ENCODE data around the gene NARF. TPM values are rescaled to one million over a fixed set of nuclear protein-coding genes. Genes with fewer than 3 reads are reported as not detected.
"Not testable (repeated sequence)": the region's sequence is repeated elsewhere in the genome, so short reads cannot be mapped to it uniquely, and the experiment has no call there.

Gene NARF
- total RNA-seq, 1 experiment from 2014 or later = 37.7 TPM

GRCh38 chr17:82445542-82445941, 13.0 kb upstream of the NARF start:
- no peak for DNase-seq (ENCODE audit: extremely low read depth, low read depth)

GRCh38 chr17:82446124-82446523, 12.4 kb upstream of the NARF start:
- no peak for DNase-seq (ENCODE audit: extremely low read depth, low read depth)

- DNase-seq (ENCODE audit: extremely low read depth, low read depth) = no peak
Measured at GRCh38 chr17:82446649-82447048, 11.9 kb upstream of the NARF start.

- DNase-seq (ENCODE audit: extremely low read depth, low read depth) = no peak
Measured at GRCh38 chr17:82447876-82448275, 10.7 kb upstream of the NARF start.

- no peak for DNase-seq (ENCODE audit: extremely low read depth, low read depth)
Measured at GRCh38 chr17:82449131-82449882, 9.2 kb upstream of the NARF start.

- DNase-seq (ENCODE audit: extremely low read depth, low read depth) = no peak
Measured at GRCh38 chr17:82449883-82450356, 8.6 kb upstream of the NARF start.

- DNase-seq (ENCODE audit: extremely low read depth, low read depth) = peak; percentile 83
Measured at GRCh38 chr17:82450357-82451106, 8.0 kb upstream of the NARF start, which contains the start of gene CYBC1. TSS of gene CYBC1 (minus strand) at chr17:82450752. CDS start at chr17:82449254, 1,498 bp downstream.

GRCh38 chr17:82452162-82452561, 6.4 kb upstream of the NARF start:
- no peak for DNase-seq (ENCODE audit: extremely low read depth, low read depth)

GRCh38 chr17:82453151-82453550, 5.4 kb upstream of the NARF start:
- DNase-seq (ENCODE audit: extremely low read depth, low read depth) = not testable (repeated sequence)

- DNase-seq (ENCODE audit: extremely low read depth, low read depth) = not testable (repeated sequence)
Measured at GRCh38 chr17:82453706-82454105, 4.8 kb upstream of the NARF start.

GRCh38 chr17:82457073-82457928, 1.2 kb upstream of the NARF start:
- DNase-seq (ENCODE audit: extremely low read depth, low read depth) = no peak

- no peak for DNase-seq (ENCODE audit: extremely low read depth, low read depth)
Measured at GRCh38 chr17:82457929-82458178, 687 bp upstream of the NARF start.

- DNase-seq (ENCODE audit: extremely low read depth, low read depth) = no peak
Measured at GRCh38 chr17:82458885-82459424, 414 bp downstream of the NARF start.

- DNase-seq (ENCODE audit: extremely low read depth, low read depth) = not testable (repeated sequence)
Measured at GRCh38 chr17:82459936-82460335, 1.4 kb downstream of the NARF start.

- no peak for DNase-seq (ENCODE audit: extremely low read depth, low read depth)
Measured at GRCh38 chr17:82461827-82462524, 3.4 kb downstream of the NARF start.

GRCh38 chr17:82463391-82463790, 4.8 kb downstream of the NARF start:
- DNase-seq (ENCODE audit: extremely low read depth, low read depth) = no peak

- no peak for DNase-seq (ENCODE audit: extremely low read depth, low read depth)
Measured at GRCh38 chr17:82463925-82464566, 5.5 kb downstream of the NARF start.

GRCh38 chr17:82464567-82464929, 6.0 kb downstream of the NARF start:
- DNase-seq (ENCODE audit: extremely low read depth, low read depth) = no peak

GRCh38 chr17:82465023-82465603, 6.6 kb downstream of the NARF start:
- DNase-seq (ENCODE audit: extremely low read depth, low read depth) = no peak

Measured in NCI-H460 (cell line).